ENCODE measurements around the gene PPT1.

PPT1 gene

DNA sequence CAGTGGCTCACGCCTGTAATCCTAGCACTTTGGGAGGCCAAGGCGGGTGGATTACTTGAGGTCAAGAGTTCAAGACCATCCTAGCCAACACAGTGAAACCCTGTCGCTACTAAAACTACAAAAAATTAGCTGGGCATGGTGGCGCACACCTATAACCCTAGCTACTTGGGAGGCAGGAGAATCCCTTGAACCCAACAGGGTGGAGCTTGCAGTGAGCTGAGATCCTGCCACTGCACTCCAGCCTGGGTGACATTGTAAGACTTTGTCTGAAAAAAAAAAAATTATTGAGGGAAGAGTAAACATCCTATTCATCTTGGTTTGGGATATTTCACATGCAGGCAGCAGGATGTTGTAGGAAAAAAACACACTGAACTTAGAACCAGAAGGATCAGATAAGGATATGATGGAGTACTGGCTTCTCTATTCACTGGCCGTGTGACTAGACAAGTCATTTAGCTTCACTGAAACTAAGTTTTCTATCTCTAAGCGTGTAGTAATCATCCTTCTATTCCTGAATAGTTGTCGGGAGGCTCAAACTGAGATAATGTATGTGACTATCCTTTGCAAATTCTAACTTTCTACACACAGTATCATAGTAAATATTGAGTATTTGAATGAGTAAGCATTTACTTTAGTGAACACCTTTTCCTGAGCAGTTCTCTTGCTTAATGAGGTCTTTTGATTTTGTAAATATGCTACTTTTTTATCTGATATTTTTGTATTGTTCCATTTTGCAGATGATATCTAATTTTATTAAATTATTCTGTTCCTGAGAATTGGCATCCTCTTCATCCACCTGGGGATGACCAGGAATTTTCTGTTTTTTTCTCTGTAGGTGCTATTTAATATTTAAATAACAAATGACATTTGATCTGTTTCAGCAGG lies 38.4 kb downstream of the PPT1 start:
- Histone ChIP-seq H4K8ac (ENCODE audit: low read depth, low read length) (no peak overlapping the region), H3K9me3 (replicated peaks in 1 of 2; ENCODE audit: control insufficient read depth in 2 of 2, insufficient read depth in 1 of 2, low read depth in 1 of 2, low read length in 2 of 2) (no peaks in the 10 kb centered on the region), H3K18ac (ENCODE audit: low read length) (no peak overlapping the region), H3K27ac (replicated peaks; ENCODE audit: low read length) (no peak overlapping the region), H3K4me2 (ENCODE audit: insufficient read depth, low read length, poor library complexity, severe bottlenecking) (no peak overlapping the region), H3K14ac (ENCODE audit: low read length) (no peak overlapping the region), H2AK5ac (ENCODE audit: low read depth, low read length) (no peak overlapping the region), H2BK12ac (ENCODE audit: low read length) (no peak overlapping the region), H3K36me3 (replicated peaks in 1 of 2; ENCODE audit: control insufficient read depth in 2 of 2, insufficient read depth in 2 of 2, low read length in 2 of 2) (peaks cover 10 to 91% of the 10 kb centered on the region in 2 donors), H2AFZ (ENCODE audit: low read length) (no peak overlapping the region), H3K4me1 (ENCODE audit: control insufficient read depth in 2 of 2, insufficient read depth in 1 of 2, low read depth in 1 of 2, low read length in 2 of 2) (no peaks in the 10 kb centered on the region), H2BK5ac (ENCODE audit: low read length) (no peak overlapping the region), H3K4ac (ENCODE audit: low read length) (no peak overlapping the region), H2BK15ac (ENCODE audit: low read length) (no peak overlapping the region), H3K23ac (ENCODE audit: low read depth, low read length, poor library complexity) (no peak overlapping the region), H3K27me3 (ENCODE audit: control insufficient read depth in 3 of 3, insufficient read depth in 3 of 3, low read depth in 1 of 3, low read length in 3 of 3) (no peaks in the 10 kb centered on the region), H4K91ac (ENCODE audit: low read depth, low read length, poor library complexity) (no peak overlapping the region), H3K9ac (ENCODE audit: low read depth, low read length, poor library complexity) (no peak overlapping the region), H3K4me3 (ENCODE audit: low read length in 2 of 2) (no peak overlapping the region), H3K79me1 (ENCODE audit: low read depth, low read length) (no peaks in the 10 kb centered on the region), H2BK120ac (ENCODE audit: low read depth, low read length) (no peak overlapping the region)
- WGBS, 2 donors (ENCODE audit: extremely low coverage in 2 of 2, insufficient read length in 2 of 2, insufficient replicate concordance in 1 of 2), result no CpG with 5 or more reads among the region's 7 CpGs
- no peak for DNase-seq (ENCODE audit: low spot score)

DNA sequence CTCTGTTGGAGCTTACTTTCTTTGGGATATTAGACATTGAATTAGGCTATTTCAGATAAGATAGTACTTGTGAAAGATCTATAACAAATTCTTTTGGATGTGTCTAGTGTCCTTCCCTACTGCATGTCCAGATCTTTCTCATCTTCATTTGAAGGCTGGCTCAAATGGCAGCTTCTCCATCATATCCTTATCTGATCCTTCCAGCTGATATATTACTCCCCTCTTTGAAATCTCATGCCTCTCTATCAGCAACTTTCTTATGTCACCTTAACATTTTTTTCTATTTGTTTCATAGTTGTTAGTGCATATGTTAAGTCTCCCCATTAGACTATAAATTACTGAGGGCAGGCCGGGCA lies 39.0 kb downstream of the PPT1 start:
- Histone ChIP-seq H2AK5ac (ENCODE audit: low read depth, low read length) (no peak overlapping the region), H3K18ac (ENCODE audit: low read length) (no peak overlapping the region), H3K4ac (ENCODE audit: low read length) (no peak overlapping the region), H3K4me1 (ENCODE audit: control insufficient read depth in 2 of 2, insufficient read depth in 1 of 2, low read depth in 1 of 2, low read length in 2 of 2) (no peaks in the 10 kb centered on the region), H4K8ac (ENCODE audit: low read depth, low read length) (no peak overlapping the region), H3K27ac (replicated peaks; ENCODE audit: low read length) (no peak overlapping the region), H3K4me2 (ENCODE audit: insufficient read depth, low read length, poor library complexity, severe bottlenecking) (no peak overlapping the region), H3K4me3 (ENCODE audit: low read length in 2 of 2) (no peak overlapping the region), H3K36me3 (replicated peaks in 1 of 2; ENCODE audit: control insufficient read depth in 2 of 2, insufficient read depth in 2 of 2, low read length in 2 of 2) (peaks cover 8 to 85% of the 10 kb centered on the region in 2 donors), H3K79me1 (ENCODE audit: low read depth, low read length) (no peaks in the 10 kb centered on the region), H3K23ac (ENCODE audit: low read depth, low read length, poor library complexity) (no peak overlapping the region), H2BK12ac (ENCODE audit: low read length) (no peak overlapping the region), H3K9ac (ENCODE audit: low read depth, low read length, poor library complexity) (no peak overlapping the region), H3K14ac (ENCODE audit: low read length) (no peak overlapping the region), H4K91ac (ENCODE audit: low read depth, low read length, poor library complexity) (no peak overlapping the region), H2AFZ (ENCODE audit: low read length) (no peak overlapping the region), H3K9me3 (replicated peaks in 1 of 2; ENCODE audit: control insufficient read depth in 2 of 2, insufficient read depth in 1 of 2, low read depth in 1 of 2, low read length in 2 of 2) (no peaks in the 10 kb centered on the region), H3K27me3 (ENCODE audit: control insufficient read depth in 3 of 3, insufficient read depth in 3 of 3, low read depth in 1 of 3, low read length in 3 of 3) (no peaks in the 10 kb centered on the region), H2BK15ac (ENCODE audit: low read length) (no peak overlapping the region), H2BK120ac (ENCODE audit: low read depth, low read length) (no peak overlapping the region), H2BK5ac (ENCODE audit: low read length) (no peak overlapping the region)
- no CpG with 5 or more reads among the region's 1 CpG for WGBS, 2 donors (ENCODE audit: extremely low coverage in 2 of 2, insufficient read length in 2 of 2, insufficient replicate concordance in 1 of 2)
- no peak for DNase-seq (ENCODE audit: low spot score)

DNA sequence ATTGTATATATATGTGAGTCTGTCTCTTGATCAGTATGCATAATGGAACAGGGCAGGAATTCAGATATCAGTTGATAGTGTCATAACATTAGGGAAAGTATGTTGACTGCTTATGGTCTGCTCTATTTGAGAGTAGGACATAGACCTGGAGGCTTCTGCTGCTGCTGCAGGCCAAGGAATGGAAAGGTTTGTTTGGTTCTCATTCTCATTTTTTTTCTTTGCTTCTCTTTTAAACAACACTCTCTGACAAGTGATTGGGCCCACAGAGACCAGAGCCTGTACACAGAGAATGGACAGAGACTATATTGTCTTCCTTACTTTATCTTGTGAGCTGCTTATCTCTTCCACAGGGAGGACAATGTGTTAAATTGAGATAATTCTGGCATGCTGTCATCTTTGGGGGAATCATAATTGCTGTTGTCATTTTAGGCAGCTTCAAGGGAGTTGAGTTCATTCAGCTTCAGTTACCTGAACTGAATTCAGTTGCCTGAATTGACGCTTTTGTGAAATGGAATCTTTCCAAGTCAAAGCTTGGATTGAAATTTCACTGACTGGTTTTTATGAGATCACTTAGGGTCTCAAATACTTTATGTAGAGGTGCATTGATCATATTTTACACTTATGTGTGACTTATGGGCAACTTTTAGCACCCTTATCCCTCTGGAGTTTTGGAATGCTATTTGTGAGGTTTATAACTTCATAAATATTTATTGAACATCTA lies 39.6 kb downstream of the PPT1 start:
- no peak overlapping the region for H3K14ac ChIP-seq (ENCODE audit: low read length)
- no peak overlapping the region for H3K4ac ChIP-seq (ENCODE audit: low read length)
- no peak overlapping the region for H2BK5ac ChIP-seq (ENCODE audit: low read length)
- no peak overlapping the region for H2BK12ac ChIP-seq (ENCODE audit: low read length)
- H3K36me3 ChIP-seq (replicated peaks in 1 of 2; ENCODE audit: control insufficient read depth in 2 of 2, insufficient read depth in 2 of 2, low read length in 2 of 2), result peaks cover 8 to 80% of the 10 kb centered on the region in 2 donors
- no peak overlapping the region for H3K23ac ChIP-seq (ENCODE audit: low read depth, low read length, poor library complexity)
- no peak overlapping the region for H4K91ac ChIP-seq (ENCODE audit: low read depth, low read length, poor library complexity)
- no peak overlapping the region for H3K18ac ChIP-seq (ENCODE audit: low read length)
- no peak overlapping the region for H2AK5ac ChIP-seq (ENCODE audit: low read depth, low read length)
- no peaks in the 10 kb centered on the region for H3K9me3 ChIP-seq (replicated peaks in 1 of 2; ENCODE audit: control insufficient read depth in 2 of 2, insufficient read depth in 1 of 2, low read depth in 1 of 2, low read length in 2 of 2)
- H2AFZ ChIP-seq (ENCODE audit: low read length), result no peak overlapping the region
- no peak overlapping the region for H2BK120ac ChIP-seq (ENCODE audit: low read depth, low read length)
- no peaks in the 10 kb centered on the region for H3K27me3 ChIP-seq (ENCODE audit: control insufficient read depth in 3 of 3, insufficient read depth in 3 of 3, low read depth in 1 of 3, low read length in 3 of 3)
- H3K4me1 ChIP-seq (ENCODE audit: control insufficient read depth in 2 of 2, insufficient read depth in 1 of 2, low read depth in 1 of 2, low read length in 2 of 2), result no peaks in the 10 kb centered on the region
- H4K8ac ChIP-seq (ENCODE audit: low read depth, low read length), result no peak overlapping the region
- no CpG with 5 or more reads among the region's 1 CpG for WGBS, 2 donors (ENCODE audit: extremely low coverage in 2 of 2, insufficient read length in 2 of 2, insufficient replicate concordance in 1 of 2)
- H3K4me3 ChIP-seq (ENCODE audit: low read length in 2 of 2), result no peak overlapping the region
- H3K79me1 ChIP-seq (ENCODE audit: low read depth, low read length), result no peaks in the 10 kb centered on the region
- H3K27ac ChIP-seq (replicated peaks; ENCODE audit: low read length), result no peak overlapping the region
- DNase-seq (ENCODE audit: low spot score), result no peak
- no peak overlapping the region for H2BK15ac ChIP-seq (ENCODE audit: low read length)
- H3K4me2 ChIP-seq (ENCODE audit: insufficient read depth, low read length, poor library complexity, severe bottlenecking), result no peak overlapping the region
- no peak overlapping the region for H3K9ac ChIP-seq (ENCODE audit: low read depth, low read length, poor library complexity)

DNA sequence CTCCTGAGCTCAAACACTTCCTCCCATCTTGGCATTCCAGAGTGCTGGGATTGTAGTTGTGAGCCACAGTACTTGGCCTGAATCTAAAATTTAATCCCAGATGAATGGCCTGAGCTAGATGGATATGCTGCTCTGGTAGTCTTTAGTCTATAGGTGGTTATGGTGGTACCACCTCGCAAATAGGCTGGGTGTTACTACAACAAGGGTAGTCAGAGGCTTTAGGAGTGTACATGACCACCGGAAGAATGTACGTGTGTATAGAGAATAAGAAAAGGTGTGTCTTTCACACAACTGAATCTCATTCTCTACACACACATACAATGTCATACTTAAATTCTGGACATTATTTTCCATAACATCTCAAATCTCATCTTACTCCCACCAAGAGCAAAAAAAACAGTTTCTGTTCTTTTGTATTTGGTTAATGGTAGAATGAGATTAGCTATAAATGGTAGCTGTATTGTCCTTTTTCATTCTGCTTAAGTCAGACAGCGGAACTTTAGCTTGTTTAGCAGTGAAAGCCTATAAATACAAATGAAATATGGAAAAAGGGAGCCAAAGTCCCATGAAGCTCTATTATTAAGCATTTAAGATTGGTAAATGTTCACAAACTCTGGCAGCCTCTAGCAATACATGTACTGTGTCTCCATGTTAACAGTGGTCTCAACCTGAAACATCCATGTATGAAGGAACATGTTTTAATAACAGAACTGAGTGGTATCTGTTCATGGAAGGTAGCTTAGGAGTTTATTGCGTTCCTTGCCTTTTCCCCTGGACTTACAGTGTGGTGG lies 40.3 kb downstream of the PPT1 start:
- Histone ChIP-seq H3K27ac (replicated peaks; ENCODE audit: low read length) (no peak overlapping the region), H3K4ac (ENCODE audit: low read length) (no peak overlapping the region), H3K14ac (ENCODE audit: low read length) (no peak overlapping the region), H2BK12ac (ENCODE audit: low read length) (no peak overlapping the region), H3K9ac (ENCODE audit: low read depth, low read length, poor library complexity) (no peak overlapping the region), H3K23ac (ENCODE audit: low read depth, low read length, poor library complexity) (no peak overlapping the region), H2BK5ac (ENCODE audit: low read length) (no peak overlapping the region), H3K4me2 (ENCODE audit: insufficient read depth, low read length, poor library complexity, severe bottlenecking) (no peak overlapping the region), H3K27me3 (ENCODE audit: control insufficient read depth in 3 of 3, insufficient read depth in 3 of 3, low read depth in 1 of 3, low read length in 3 of 3) (no peaks in the 10 kb centered on the region), H2BK120ac (ENCODE audit: low read depth, low read length) (no peak overlapping the region), H3K79me1 (ENCODE audit: low read depth, low read length) (no peaks in the 10 kb centered on the region), H2BK15ac (ENCODE audit: low read length) (no peak overlapping the region), H2AK5ac (ENCODE audit: low read depth, low read length) (no peak overlapping the region), H4K91ac (ENCODE audit: low read depth, low read length, poor library complexity) (no peak overlapping the region), H4K8ac (ENCODE audit: low read depth, low read length) (no peak overlapping the region), H3K4me1 (ENCODE audit: control insufficient read depth in 2 of 2, insufficient read depth in 1 of 2, low read depth in 1 of 2, low read length in 2 of 2) (no peaks in the 10 kb centered on the region), H2AFZ (ENCODE audit: low read length) (no peak overlapping the region), H3K9me3 (replicated peaks in 1 of 2; ENCODE audit: control insufficient read depth in 2 of 2, insufficient read depth in 1 of 2, low read depth in 1 of 2, low read length in 2 of 2) (no peaks in the 10 kb centered on the region), H3K18ac (ENCODE audit: low read length) (no peak overlapping the region), H3K36me3 (replicated peaks in 1 of 2; ENCODE audit: control insufficient read depth in 2 of 2, insufficient read depth in 2 of 2, low read length in 2 of 2) (peaks cover 8 to 72% of the 10 kb centered on the region in 2 donors), H3K4me3 (ENCODE audit: low read length in 2 of 2) (no peak overlapping the region)
- WGBS, 2 donors (ENCODE audit: extremely low coverage in 2 of 2, insufficient read length in 2 of 2, insufficient replicate concordance in 1 of 2), result no CpG with 5 or more reads among the region's 5 CpGs
- DNase-seq (ENCODE audit: low spot score), result no peak
